ENCODE data around the gene MSI2. TPM values are rescaled to one million over a fixed set of nuclear protein-coding genes. Genes with fewer than 3 reads are reported as not detected.
A peak's percentile ranks its signal among the peaks of the same experiment; 100 is the strongest.

MSI2 gene
- total RNA-seq, 2 donors from 2014 or later: 88.3 to 114 TPM

GRCh38 chr17:57368637-57369336 is 112.5 kb downstream of the MSI2 start:
- TF ChIP-seq CTCF (conservative IDR thresholded peaks at IDR 0.05): no peak
- Mint-ChIP-seq H3K9me3 (peaks cover 11% of the 10 kb centered on the region), H3K36me3 (ENCODE audit: low read depth) (peaks cover 12% of the 10 kb centered on the region), H3K27ac (peak overlapping the region; percentile 19), H3K27me3 (ENCODE audit: insufficient read depth) (no peaks in the 10 kb centered on the region), H3K4me3 (no peak overlapping the region), H3K4me1 (peaks cover 53% of the 10 kb centered on the region)
- no peak for DNase-seq
- Histone ChIP-seq H3K4me3 (ENCODE audit: low read length) (no peak overlapping the region), H3K9me3 (ENCODE audit: control insufficient read depth, low read length) (peaks cover 12% of the 10 kb centered on the region), H3K27ac (ENCODE audit: low read depth, low read length) (no peak overlapping the region), H3K4me1 (ENCODE audit: control insufficient read depth, insufficient read depth, low read length) (peaks cover 27% of the 10 kb centered on the region), H3K27me3 (ENCODE audit: control insufficient read depth, insufficient read depth, low read length, poor library complexity, severe bottlenecking) (no peaks in the 10 kb centered on the region), H3K9ac (ENCODE audit: extremely low read depth, low read length, poor library complexity, severe bottlenecking) (no peak overlapping the region), H3K36me3 (ENCODE audit: control insufficient read depth, insufficient read depth, low read length) (no peaks in the 10 kb centered on the region)
- WGBS, 2 experiments (ENCODE audit: insufficient coverage in 1 of 2, insufficient read length in 1 of 2): 87 to 92% methylated on average over 2 to 6 of the region's 6 CpGs

- Histone ChIP-seq H3K36me3 (ENCODE audit: control insufficient read depth, insufficient read depth, low read length) (no peaks in the 10 kb centered on the region), H3K9me3 (ENCODE audit: control insufficient read depth, low read length) (peaks cover 18% of the 10 kb centered on the region), H3K4me3 (ENCODE audit: low read length) (no peak overlapping the region), H3K9ac (ENCODE audit: extremely low read depth, low read length, poor library complexity, severe bottlenecking) (no peak overlapping the region), H3K27ac (ENCODE audit: low read depth, low read length) (no peak overlapping the region), H3K27me3 (ENCODE audit: control insufficient read depth, insufficient read depth, low read length, poor library complexity, severe bottlenecking) (no peaks in the 10 kb centered on the region), H3K4me1 (ENCODE audit: control insufficient read depth, insufficient read depth, low read length) (peaks cover 27% of the 10 kb centered on the region)
- Mint-ChIP-seq H3K4me3 (no peak overlapping the region), H3K4me1 (peaks cover 49% of the 10 kb centered on the region), H3K9me3 (peaks cover 14% of the 10 kb centered on the region), H3K27ac (peak overlapping the region; percentile 19), H3K27me3 (ENCODE audit: insufficient read depth) (no peaks in the 10 kb centered on the region), H3K36me3 (ENCODE audit: low read depth) (peaks cover 14% of the 10 kb centered on the region)
- TF ChIP-seq CTCF (conservative IDR thresholded peaks at IDR 0.05): no peak
- 65 to 88% methylated on average over 1 to 2 of the region's 2 CpGs for WGBS, 2 experiments (ENCODE audit: insufficient coverage in 1 of 2, insufficient read length in 1 of 2)
- no peak for DNase-seq
These were observed 113.2 kb downstream of the MSI2 start for GRCh38 chr17:57369509-57369945.

- Histone ChIP-seq H3K4me3 (ENCODE audit: low read length) (no peak overlapping the region), H3K4me1 (ENCODE audit: control insufficient read depth, insufficient read depth, low read length) (peaks cover 27% of the 10 kb centered on the region), H3K27me3 (ENCODE audit: control insufficient read depth, insufficient read depth, low read length, poor library complexity, severe bottlenecking) (no peaks in the 10 kb centered on the region), H3K9me3 (ENCODE audit: control insufficient read depth, low read length) (peaks cover 18% of the 10 kb centered on the region), H3K9ac (ENCODE audit: extremely low read depth, low read length, poor library complexity, severe bottlenecking) (no peak overlapping the region), H3K27ac (ENCODE audit: low read depth, low read length) (peak overlapping the region; percentile 33), H3K36me3 (ENCODE audit: control insufficient read depth, insufficient read depth, low read length) (no peaks in the 10 kb centered on the region)
- H3K36me3 Mint-ChIP-seq (ENCODE audit: low read depth): peaks cover 14% of the 10 kb centered on the region
- TF ChIP-seq CTCF (conservative IDR thresholded peaks at IDR 0.05): no peak
- H3K9me3 Mint-ChIP-seq: peaks cover 14% of the 10 kb centered on the region
- WGBS, 2 experiments (ENCODE audit: insufficient coverage in 1 of 2, insufficient read length in 1 of 2): 71 to 74% methylated on average over 3 to 6 of the region's 6 CpGs
- no peak overlapping the region for H3K4me3 Mint-ChIP-seq
- peaks cover 49% of the 10 kb centered on the region for H3K4me1 Mint-ChIP-seq
- no peak overlapping the region for H3K27ac Mint-ChIP-seq
- H3K27me3 Mint-ChIP-seq (ENCODE audit: insufficient read depth): no peaks in the 10 kb centered on the region
- DNase-seq: no peak
These were observed 113.8 kb downstream of the MSI2 start for GRCh38 chr17:57370037-57370581.

All from endodermal cell (in vitro differentiated cells).